ENCODE results near the gene YPEL2.

DNA sequence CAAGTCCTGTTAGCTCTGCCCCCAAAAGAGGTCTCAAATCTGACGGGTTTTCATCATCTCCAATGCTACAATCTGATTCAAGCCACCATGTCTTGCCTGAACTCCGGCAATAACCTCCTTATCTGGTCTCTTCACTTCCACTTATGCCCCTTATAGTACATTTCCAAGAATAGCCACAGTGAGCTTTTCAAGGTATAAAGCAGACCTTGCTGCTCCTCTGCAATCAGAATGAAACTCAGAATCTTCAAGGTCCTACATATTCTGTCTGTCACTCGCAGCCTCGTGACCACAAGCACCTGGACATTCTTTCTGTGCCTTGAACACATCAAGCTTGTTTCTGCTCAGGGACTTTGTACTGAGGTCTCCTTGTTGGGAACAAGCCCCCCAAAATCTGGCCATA lies 84.7 kb downstream of the YPEL2 start:
- no peak for TF ChIP-seq ZNF850 (CRISPR knock-in tag; conservative IDR thresholded peaks at IDR 0.05)
- no peak for TF ChIP-seq NFE2L1 (CRISPR knock-in tag; IDR thresholded peaks at IDR 0.05; ENCODE audit: borderline replicate concordance)
- TF ChIP-seq, protein P1, sequence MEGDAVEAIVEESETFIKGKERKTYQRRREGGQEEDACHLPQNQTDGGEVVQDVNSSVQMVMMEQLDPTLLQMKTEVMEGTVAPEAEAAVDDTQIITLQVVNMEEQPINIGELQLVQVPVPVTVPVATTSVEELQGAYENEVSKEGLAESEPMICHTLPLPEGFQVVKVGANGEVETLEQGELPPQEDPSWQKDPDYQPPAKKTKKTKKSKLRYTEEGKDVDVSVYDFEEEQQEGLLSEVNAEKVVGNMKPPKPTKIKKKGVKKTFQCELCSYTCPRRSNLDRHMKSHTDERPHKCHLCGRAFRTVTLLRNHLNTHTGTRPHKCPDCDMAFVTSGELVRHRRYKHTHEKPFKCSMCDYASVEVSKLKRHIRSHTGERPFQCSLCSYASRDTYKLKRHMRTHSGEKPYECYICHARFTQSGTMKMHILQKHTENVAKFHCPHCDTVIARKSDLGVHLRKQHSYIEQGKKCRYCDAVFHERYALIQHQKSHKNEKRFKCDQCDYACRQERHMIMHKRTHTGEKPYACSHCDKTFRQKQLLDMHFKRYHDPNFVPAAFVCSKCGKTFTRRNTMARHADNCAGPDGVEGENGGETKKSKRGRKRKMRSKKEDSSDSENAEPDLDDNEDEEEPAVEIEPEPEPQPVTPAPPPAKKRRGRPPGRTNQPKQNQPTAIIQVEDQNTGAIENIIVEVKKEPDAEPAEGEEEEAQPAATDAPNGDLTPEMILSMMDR (CRISPR knock-in tag; IDR thresholded peaks at IDR 0.05), result no peak
